Stimulated activated naive CD8-positive, alpha-beta T cell treated with anti-CD3 and anti-CD28 coated beads, Interleukin-15, Interleukin-2, amounts not matched to agents 100 U/mL and 50 U/mL, for 24 hours (primary cell): ENCODE results near the gene ARHGAP15.

Experiments used
- ATAC-seq: fragments of 150-1000 bp; cut with Tn5 transposase; one replicate; pipeline ENCODE4 v1.10.0; 2021
- DNase-seq: peaks from one replicate; pipeline ENCODE4 v3.0.0; 2021

Gene ARHGAP15

DNA sequence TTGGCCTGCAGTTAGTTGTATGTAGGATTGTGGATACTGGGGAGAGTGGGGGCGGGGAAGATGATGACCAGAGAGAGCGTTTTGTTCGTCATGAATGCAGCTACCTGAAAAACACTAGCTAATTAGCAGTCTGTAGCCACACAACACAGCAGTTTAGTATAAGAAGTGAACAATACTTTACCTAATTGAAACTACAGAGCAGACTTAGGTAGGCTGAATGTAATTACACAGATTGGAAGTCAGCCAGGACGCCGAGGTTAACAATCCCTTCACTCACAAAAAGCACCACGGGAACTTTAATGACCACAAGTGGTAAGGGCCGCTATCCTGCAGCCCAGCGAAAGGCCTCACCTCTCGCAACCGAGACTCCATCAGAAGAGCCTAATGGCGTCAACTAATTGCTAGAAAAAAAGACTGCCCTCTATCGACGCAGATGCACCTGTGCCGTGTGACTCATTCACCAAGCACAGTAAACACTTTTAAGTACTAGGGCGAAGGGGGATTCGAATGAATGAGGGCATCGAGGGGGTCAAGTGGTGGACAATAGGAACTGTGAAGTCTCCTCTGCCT, 591.0 kb downstream of the ARHGAP15 start:
- ATAC-seq: no peak
- DNase-seq: no peak

DNA sequence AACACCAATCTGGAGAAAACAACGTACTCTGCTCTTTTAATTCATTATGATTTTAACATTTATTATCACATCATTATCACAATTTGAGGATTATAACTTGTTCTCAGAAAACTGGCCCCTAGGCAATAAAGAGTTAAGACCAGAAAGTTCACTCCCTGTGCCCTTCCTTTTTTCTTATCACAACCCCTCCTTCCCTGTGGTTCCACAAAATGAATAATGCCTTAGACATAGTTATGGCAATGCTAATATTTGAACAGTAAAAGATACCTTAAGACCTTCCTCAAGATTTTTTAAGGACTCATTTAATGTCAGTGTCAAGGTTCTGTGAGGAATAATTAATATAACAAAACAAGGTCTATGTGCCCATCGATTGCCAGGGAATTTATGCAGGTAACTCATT, 596.2 kb downstream of the ARHGAP15 start:
- DNase-seq (no peak), ATAC-seq (no peak)

DNA sequence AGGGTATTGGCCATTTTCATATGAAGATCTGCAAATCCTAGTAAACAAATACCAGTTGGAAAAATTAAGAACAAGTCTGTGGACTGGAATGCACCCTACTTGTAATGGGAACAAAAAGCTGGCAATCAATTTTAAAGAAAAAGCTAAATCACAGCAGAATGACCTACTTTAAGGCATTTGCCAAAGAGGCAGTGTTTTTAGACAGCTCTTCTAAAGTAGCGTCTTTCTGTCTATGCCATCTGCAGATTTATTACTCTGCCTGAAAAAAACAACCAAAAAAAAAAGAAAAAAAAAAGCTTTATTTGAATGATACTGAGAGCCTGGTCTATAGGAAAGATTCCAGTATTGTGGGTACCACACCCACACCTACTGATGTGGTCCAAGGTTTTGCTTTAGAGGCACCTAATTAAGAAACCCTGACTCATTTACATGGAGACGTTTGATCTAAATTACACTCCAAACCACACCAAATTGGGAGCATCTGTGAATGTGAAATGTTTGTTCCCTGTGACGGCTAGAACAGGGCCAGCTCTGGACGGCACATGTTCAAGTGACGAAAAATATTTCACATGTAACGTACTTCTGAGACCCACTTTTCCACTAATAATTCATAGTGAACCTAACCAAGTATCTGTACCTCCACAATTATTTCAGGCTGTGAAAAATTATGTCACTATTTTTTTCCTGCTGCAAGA, 597.1 kb downstream of the ARHGAP15 start:
- DNase-seq (no peak), ATAC-seq (no peak)

DNA sequence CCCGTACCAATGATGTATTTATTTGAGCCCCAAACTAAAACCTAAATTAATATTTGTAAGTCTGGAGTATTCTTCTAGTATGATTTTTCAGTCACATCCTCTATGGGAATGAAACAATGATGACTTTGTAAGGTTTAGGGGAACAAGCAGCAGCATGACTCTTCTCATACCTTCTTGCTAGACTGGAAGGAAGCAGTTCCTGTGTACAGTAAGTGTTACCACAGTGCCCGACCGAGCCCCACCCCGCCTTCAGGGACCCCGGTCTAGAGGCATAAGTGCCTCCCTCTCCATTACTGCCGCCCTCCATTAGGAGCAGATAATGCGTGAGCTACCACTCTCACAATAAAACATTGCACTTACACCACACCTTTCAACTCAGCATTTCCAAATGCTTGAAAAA, 599.3 kb downstream of the ARHGAP15 start:
- no peak for DNase-seq
- no peak for ATAC-seq

DNA sequence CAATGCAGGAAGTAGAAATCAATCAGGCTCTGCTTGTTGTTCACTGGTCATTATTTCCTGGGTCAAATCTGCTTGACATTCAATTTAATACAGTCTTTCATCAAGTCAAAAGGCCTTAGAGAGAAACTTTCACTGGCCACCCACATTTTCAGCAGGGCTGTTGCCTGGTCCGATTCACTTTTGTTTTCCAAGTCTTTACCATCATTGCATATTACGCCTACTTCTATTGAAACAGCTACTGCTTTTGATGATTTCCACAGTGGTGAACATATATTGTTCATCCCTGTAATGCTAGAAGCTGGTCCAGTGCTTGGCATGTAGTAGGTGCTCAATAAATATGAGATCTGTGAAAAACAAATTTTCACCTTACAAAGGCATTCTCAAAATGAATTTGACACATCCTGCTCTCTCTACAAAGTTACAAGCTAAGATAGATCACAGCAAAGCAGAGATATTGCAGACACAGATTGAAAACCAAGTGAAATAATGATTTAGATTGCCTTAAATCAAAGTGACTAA, 600.1 kb downstream of the ARHGAP15 start:
- ATAC-seq: no peak
- no peak for DNase-seq

DNA sequence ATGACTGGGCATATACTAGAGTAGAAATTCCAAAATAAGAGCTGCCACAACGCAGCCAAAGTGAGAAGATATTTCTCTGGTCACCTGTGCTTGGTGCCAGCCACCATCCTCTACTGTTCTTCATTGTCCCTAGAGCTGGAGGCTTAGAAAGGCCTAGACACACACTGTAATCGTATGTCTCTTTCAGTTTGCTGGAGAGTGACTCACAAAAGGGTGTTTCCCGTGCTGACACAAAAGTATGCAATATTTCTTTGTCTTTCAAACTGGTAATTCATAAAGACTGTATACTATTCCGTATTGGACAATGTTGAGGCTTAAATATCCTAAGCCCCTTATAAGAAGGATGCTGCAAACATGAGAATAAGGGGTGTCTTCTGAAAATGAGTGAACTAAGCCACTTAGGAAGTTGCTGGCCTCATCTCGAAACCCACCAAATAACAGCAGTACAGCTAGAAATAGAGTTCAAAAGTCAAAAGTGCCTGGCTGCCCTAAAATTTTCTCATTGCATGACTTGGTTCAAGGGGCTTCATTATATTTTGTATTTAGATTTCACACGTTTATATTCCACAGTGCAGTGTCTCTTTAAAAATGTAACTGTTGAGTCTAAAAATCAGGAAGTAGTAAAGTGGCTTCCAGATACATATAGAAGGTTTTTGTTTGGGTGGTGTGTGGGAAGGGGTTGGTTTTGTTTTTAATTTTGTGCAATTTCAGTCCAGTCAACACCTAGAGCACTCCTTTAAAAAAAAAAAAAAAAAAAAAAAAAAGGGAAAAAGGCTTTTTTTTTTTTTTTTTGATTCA, 601.1 kb downstream of the ARHGAP15 start:
- ATAC-seq: peak; percentile 87
- DNase-seq: peak; percentile 6

DNA sequence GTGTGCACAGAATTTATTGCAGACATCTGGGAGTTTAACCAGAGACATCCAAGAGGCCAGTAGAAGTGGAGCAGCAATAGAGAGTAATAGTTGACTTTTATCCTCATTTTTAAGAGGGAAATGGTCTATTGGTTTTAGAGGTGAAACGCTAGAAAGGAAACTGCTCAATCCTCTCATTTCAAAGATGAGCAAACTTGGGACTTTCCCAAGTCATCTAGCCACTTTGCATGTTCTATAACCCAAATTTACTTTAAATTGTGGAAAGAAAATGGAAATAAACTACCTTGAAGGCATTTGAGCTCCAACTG, 601.7 kb downstream of the ARHGAP15 start:
- peak; percentile 16 for ATAC-seq
- no peak for DNase-seq

DNA sequence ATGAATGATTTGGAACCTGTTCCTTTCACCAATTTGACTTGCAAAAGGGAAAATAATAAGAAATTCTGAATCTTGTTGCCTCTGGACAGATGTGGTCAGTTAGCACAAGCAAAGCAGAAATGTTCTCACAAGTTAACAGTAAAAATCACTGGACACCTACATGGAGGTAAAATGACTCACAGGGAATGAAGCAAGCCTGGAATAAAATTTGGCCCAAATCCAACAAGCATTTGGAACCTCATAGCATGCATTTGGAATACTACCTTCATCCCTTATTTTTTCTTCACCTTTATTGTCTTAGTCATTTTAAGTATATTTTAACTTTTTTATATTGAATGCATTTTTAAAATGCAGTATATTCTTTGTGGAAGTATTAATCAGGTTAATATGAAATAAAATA, 602.9 kb downstream of the ARHGAP15 start:
- DNase-seq: no peak
- ATAC-seq: no peak

DNA sequence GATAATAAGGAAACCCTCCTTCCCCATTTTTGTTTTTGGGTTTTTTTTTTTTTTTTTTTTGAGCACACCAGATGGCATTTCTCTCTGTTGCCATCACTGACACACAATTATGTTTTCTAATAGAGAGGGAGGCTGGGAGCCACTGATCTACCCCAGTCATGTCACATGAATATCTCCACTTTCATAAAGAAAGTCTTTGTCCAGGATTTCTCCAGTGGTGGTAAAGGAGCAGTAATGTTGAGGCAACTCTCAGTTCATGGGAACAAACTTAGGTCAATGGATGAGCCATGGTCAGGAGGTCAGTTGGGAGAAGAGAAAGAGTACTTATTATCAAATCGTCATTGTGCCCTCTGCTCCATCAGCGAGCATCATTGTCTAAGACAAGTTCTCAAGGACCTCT, 603.7 kb downstream of the ARHGAP15 start:
- ATAC-seq (no peak), DNase-seq (no peak)

DNA sequence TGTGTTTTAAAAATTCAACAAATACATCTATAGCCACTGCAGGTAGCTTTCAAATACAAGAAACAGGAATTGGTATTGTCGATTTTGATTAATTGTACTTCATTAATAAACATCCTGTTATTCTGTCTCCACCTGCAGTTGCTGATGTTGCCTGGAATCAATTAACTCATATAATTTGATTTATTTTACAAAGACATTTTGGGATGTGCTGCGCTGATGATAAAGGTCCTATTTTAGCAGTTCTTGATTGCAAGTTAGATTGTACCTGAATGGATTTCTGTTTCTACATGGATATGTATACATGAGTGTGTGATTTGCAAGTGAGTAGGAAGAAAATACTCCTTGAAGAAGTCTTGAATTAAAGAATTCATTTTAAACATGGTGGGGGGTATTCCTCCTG, 605.3 kb downstream of the ARHGAP15 start:
- DNase-seq (no peak), ATAC-seq (no peak)

DNA sequence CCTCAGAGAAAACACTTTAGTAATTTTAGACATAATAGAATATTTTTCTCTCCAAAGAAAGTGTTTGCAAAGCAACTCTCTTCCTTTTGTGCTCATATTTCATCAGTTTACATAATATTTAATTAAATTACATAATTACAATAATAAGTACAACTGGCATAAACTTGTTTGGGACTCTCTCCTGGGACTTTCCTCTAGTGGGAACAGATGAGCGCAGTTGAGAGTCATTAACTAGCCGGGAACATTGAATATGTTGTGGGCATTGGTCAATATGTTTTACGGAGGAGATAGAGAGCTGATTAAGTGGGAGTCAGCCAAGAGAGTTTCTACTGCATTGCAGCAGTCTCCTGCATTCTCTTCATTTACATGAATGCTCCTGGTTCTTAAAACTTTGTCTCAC, 607.7 kb downstream of the ARHGAP15 start:
- DNase-seq: no peak
- ATAC-seq: no peak

DNA sequence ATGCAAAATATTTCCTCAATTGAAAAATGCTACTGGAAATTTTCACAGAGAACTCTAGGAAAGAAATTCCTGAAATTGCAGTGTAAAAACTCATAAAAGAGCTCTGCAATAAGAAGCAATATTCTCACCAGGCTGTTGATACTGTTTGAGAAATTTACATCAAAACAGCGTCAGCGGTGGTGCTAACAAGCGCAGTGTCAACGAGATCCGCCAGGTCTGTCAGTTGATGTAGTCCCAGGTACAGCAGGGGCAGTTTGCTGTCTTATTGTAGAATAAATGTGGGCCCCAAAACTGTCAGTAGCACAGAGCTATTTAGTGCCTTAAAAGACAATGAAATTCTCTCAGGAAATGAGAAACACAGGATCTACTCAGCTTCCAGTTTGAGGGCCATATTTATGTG, 611.2 kb downstream of the ARHGAP15 start:
- ATAC-seq (no peak), DNase-seq (no peak)

DNA sequence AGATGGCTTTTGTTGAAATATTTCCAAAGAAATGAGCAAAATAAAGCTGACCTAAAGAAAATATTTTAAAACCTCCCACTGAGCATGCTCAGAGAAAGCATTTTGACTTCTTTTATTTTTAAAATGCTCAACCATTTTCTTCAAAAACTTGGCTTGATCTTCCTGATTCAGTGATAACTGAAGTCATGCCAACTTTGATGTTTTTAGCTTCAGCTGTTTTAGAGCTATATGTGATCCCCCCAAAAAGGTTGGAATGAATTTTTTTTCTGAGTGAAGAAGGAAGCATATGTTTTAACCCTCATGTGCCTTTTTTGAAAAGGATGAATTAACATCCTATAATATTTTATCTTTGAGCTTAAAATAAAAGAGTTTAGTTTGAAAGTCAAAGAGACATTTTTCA, 612.0 kb downstream of the ARHGAP15 start:
- ATAC-seq (no peak), DNase-seq (no peak)

DNA sequence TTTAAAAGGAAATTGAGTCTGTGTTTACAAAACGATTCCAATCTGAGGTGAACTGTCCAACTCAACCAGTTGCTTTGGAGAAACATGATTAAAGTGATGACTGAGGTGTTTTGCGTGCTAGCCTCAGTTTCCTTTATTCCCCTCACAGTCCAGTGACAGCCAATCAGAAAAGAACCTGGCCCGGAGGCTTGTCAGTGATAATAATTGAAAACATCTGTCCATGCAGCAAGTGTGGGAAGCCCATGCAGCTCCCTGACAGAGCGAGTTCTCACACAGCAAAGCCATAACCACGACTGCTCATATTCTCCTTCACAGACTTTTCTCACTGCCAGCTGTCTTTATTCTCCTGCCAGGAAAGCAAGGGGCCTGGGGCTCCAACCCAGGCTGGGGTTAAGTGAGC, 613.4 kb downstream of the ARHGAP15 start:
- ATAC-seq: no peak
- no peak for DNase-seq

DNA sequence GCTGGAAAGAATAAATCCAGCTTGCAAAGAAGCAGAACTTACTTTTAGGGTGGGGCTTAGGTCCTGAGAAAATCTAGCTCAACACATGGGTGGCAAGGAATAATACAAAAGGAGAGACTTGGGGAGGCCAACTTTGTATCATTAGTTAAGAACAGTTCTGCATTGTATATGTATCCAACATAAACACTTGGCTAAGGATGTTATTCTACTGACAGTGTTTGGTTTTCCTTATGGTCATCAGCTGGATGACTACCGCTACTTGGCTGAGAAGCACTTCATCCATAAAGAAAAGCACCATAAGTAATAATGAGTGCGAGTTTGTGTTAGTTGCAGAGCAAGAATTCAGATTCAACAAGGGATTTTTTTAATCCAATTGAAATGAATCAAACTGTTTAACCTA, 614.9 kb downstream of the ARHGAP15 start:
- no peak for DNase-seq
- no peak for ATAC-seq

DNA sequence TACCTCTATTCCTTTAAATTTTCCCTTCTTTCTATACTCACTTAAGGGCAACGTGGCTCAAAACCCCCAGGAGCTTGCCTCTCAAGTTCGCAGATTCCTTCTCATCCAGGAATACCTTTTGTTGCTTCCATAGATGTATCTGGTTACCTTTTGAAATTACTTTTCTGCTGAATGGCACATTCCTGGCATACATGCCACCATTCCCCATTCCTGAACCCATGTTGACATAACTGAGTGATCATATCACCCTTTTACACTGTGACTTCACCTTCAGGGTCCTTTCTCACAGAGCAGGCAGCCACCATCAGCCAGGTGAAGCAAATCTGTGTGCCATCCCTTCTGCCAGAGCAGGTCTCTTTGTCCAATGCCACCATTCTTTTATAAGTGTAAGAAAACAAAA, 615.8 kb downstream of the ARHGAP15 start:
- DNase-seq: no peak

DNA sequence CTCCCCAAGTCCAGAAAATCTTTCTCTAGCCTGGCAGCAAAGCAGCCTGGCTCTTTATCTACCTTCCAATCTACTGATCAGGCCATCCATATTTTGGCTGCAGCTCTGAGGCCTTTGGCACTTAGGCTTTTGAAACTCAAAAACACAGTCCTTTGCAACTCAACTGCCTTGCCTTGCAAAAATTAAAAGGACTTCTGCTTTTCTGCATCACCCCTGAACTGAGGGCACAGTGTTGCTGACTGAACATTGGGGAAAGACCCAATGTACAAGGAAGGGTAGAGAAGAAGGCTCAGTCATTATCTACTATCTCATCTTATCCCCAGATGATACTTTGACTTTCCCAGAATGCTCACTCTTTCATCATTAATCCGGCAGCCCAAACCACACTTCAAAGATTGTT, 625.5 kb downstream of the ARHGAP15 start:
- no peak for DNase-seq
- no peak for ATAC-seq

More for the DNA sequence above, 615.8 kb downstream of the ARHGAP15 start:
- no peak for ATAC-seq

DNA sequence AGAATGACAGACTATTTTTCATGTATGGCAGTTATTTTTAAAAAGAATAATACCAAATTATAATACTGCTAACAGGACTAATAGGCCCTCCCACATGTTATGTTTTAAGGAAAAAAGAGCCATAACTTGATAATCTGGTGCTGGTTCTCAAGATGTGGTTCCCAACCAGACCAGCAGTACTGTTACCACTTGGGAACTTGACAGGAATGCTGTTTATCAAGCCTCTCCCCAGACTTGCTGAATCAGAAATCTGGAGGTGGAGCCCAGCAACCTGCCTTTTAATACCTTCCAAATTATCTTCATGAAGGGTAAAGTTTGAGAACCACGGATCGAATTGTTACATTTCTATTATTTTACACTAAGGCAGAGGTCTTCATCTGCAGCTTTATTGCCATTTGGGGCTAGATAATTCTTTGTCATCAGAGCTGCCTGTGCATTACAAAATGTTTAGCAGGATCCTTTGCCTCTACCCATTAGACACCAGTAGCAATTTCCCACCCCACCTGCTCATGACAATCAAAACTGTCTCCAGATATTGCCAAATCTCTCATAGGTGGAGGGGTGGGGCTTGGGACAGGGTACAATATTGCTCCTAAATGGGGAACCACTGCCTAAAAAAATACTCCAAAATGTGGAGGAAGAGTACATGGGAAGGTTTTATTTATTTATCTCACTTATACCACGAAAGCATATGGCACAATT, 629.6 kb downstream of the ARHGAP15 start:
- no peak for ATAC-seq
- no peak for DNase-seq

DNA sequence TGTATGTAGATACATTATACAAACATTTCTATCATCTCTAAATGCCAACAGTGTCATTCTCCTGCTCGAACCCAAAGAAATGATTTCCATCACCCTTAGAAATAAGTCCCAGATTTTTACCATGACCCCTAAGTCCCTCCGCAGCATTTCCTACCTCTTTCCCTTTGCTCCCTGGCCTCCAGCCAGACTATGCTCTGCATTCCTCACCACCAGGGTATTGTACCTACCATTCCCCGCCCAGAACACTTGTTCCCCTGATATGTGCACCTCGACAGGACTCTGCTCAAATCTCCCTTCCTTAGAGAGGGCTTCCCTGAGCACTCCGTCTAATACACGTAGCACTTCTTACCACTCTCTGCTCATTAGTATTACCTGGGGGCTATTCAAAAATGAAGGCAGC, 630.2 kb downstream of the ARHGAP15 start:
- DNase-seq: no peak
- no peak for ATAC-seq

DNA sequence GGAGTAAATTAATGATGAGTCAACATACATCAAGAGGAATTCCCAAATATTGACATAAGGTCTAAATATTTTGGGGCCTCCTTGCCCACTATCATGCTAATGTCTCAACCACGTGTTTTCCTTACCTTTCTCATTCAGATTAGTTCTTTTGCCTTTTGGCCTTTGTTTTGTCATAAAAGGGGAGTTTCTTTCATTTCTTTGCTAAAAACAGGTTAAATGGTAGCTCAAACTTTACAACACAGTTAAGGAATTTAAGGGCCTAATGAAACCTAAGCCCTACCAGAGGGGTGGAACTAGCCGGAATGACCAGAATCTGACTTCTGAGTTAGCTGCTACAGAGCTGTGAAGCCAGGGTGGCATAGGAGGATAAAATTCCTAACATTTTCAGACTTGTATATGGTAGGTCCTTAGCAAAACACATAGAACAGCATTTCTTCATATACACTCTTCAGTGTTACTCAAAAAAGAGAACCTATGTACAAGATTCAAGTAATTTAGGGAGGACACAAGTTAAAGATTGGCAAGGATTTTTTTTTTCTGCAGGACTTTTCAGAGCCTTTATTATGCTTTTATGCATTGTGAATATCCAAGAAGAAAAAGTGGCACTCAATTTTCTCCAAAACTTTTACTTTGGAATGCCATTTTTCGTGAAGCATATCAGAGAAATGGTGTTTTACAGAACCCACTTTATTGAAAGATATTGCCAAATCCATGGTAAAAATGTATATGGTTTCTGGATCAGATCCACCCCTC, 633.1 kb downstream of the ARHGAP15 start:
- ATAC-seq: no peak
- DNase-seq: no peak

DNA sequence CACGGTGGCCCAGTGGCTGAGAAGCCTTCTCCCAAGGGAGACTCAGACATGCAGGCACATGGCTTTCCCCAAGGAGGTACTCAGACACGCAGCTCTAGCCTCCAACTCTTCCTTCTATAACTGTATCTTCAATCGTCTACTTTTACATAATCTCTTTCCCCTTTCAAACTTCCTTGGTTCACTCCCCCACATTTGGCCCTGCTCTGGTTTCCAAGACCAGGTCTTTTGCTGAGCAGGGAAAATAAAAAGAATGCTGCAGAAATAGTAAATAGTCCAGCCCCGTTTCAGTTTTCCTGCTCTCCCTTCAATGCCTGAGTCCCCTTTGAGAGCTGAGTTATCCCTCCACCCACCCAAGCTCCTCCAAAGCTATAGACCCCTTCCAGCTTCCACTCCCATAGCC, 635.0 kb downstream of the ARHGAP15 start:
- DNase-seq (no peak), ATAC-seq (no peak)

DNA sequence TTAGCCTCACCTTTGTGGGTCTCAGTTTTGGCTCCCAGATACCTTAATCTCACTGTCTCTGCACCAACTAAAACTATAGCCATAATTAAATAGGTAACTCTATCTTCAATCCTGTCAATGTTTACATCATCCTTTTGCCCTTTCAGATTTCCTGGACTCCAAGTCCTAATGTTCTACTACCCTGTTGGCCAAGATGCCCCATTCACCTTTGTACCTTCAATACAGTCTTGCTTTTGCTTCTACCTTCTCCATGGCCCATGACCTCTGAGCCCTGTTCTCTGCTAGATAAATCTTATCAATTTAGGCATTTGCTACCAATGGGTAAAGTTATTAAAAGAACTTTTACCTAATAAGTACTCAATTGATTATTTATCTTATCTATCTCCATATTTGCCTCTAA, 635.5 kb downstream of the ARHGAP15 start:
- no peak for DNase-seq
- no peak for ATAC-seq
